Activated naive CD4-positive, alpha-beta T cell treated with anti-CD3 and anti-CD28 coated beads, Interleukin-2, amount 50 U/mL, for 24 hours (primary cell): ENCODE results near the gene ARV1.
"Not testable (repeated sequence)": the region's sequence is repeated elsewhere in the genome, so short reads cannot be mapped to it uniquely, and the experiment has no call there.

ENCODE experiments used
- H3K27ac Mint-ChIP-seq: one replicate; pipeline ENCODE4 v1.8.0; 2021; ENCODE audit warnings: mild to moderate bottlenecking, mixed read lengths
- H3K27me3 Mint-ChIP-seq: one replicate; pipeline ENCODE4 v1.8.0; 2021; ENCODE audit warnings: mixed read lengths
- H3K36me3 Mint-ChIP-seq: one replicate; pipeline ENCODE4 v1.8.0; 2021; ENCODE audit warnings: mixed read lengths
- H3K4me1 Mint-ChIP-seq: one replicate; pipeline ENCODE4 v1.8.0; 2021; ENCODE audit warnings: mixed read lengths
- H3K4me3 Mint-ChIP-seq: one replicate; pipeline ENCODE4 v1.8.0; 2021; ENCODE audit warnings: mild to moderate bottlenecking, mixed read lengths
- H3K9me3 Mint-ChIP-seq: one replicate; pipeline ENCODE4 v1.8.0; 2021; ENCODE audit warnings: mixed read lengths

Gene ARV1

DNA sequence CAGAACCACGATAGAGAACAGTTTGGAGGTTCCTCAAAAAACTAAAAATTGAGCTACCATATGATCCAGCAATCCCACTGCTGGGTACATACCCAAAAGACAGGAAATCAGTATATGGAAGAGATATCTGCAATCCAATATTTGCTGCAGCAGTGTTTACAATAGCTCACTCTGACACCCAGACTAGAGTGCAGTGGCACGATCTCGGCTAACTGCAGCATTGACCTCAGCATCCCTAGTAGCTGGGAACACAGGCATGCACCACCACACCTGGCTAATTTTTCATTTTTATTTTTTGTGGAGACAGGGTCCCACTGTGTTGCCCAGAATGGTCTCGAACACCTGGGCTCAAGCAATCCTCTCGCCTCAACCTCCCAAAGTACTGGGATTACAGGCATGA, 13.4 kb upstream of the ARV1 start:
- Mint-ChIP-seq H3K27ac (no peak overlapping the region), H3K27me3 (no peaks in the 10 kb centered on the region), H3K4me3 (no peak overlapping the region), H3K36me3 (peaks cover 9% of the 10 kb centered on the region), H3K4me1 (peaks cover 62% of the 10 kb centered on the region), H3K9me3 (no peaks in the 10 kb centered on the region)

DNA sequence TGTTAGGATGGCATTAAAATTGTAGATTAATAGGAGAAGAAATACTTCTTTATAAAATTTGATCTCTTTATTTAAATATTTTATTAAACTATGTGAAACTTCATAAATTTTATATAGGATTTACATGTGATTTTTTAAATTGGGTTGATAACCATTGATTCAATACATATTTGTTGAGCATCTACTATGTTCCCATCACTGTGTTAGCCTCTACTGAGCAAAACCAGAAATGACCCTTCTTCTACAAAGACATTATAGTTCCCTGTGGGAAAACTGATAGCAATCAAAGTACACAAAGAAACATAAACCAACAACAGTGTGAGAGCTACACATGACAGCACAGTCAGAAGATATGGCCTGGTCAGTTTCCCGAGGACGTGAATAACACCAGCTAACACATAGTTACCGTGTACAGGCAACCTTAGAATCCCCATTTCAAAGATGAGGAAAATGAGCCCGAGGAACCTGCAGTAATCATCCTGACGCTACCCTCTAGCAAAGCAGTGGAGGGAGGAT, 12.5 kb upstream of the ARV1 start:
- Mint-ChIP-seq H3K4me1 (peaks cover 60% of the 10 kb centered on the region), H3K36me3 (peaks cover 7% of the 10 kb centered on the region), H3K9me3 (no peaks in the 10 kb centered on the region), H3K27ac (no peak overlapping the region), H3K4me3 (no peak overlapping the region), H3K27me3 (no peaks in the 10 kb centered on the region)

DNA sequence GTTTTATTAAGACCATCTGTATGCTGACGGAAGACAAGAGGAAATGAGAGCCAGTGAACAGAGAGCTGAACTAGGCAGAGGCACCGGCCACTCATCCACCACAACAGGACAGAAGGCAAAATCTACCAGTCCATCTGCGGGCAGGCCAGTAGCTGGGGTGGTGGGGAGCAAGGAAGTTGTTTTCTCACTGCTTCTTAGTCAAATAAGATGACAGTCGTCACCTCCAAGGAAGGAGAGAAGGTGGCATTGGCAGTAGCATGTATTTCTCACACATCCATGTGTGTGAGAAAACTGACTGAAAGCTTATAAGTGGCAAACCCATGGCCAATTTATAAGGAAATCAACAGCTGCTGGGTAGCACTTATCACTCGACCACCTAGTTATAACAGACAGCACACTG, 8.5 kb upstream of the ARV1 start:
- Mint-ChIP-seq H3K9me3 (no peaks in the 10 kb centered on the region), H3K27ac (no peak overlapping the region), H3K4me1 (peaks cover 56% of the 10 kb centered on the region), H3K4me3 (no peak overlapping the region), H3K27me3 (no peaks in the 10 kb centered on the region), H3K36me3 (peaks cover 4% of the 10 kb centered on the region)

DNA sequence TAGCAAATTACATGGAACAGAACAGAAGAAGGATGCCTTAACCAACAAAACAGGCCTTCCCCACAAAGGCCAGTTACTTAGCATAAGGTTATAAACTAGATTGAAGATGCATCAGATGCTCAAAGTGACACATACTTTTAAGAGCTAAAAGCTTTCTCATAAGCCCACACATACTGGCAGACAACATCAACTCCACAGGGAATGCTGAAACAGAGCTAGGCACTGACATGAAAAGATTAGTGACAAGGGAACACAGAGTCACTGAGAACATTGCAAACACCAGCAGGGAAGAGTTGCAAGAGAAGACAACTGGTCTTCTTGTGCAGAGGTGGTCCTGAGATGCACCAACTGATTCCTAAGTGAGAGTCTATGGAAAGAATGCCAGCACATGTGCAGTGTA, 7.1 kb upstream of the ARV1 start:
- H3K4me3 Mint-ChIP-seq = peak overlapping the region; percentile 0
- H3K9me3 Mint-ChIP-seq = no peaks in the 10 kb centered on the region
- no peak overlapping the region for H3K27ac Mint-ChIP-seq
- H3K36me3 Mint-ChIP-seq = peaks cover 4% of the 10 kb centered on the region
- peaks cover 62% of the 10 kb centered on the region for H3K4me1 Mint-ChIP-seq
- H3K27me3 Mint-ChIP-seq = no peaks in the 10 kb centered on the region

DNA sequence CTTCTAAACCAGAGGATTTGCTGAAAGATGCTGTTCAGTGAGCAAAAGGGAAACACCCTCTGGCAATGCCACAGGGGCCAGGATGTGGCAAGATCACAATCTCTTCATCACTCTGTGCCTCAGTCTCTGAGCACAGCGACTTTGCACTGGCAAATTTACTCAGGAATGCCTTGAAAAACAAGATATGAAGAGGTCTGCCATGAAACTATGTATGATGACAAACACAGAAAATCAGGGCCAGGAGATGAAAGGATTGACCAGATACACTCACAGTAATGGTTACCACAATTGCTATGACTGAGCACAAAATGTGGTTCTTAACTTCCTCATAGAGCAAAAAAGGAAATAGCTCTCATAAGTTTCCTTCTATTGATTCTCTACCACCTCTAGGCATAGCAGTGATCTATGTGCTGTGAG, 6.0 kb upstream of the ARV1 start:
- H3K27me3 Mint-ChIP-seq = no peaks in the 10 kb centered on the region
- peaks cover 71% of the 10 kb centered on the region for H3K4me1 Mint-ChIP-seq
- H3K36me3 Mint-ChIP-seq = peaks cover 4% of the 10 kb centered on the region
- peak overlapping the region; percentile 79 for H3K4me3 Mint-ChIP-seq
- peak overlapping the region; percentile 74 for H3K27ac Mint-ChIP-seq
- no peaks in the 10 kb centered on the region for H3K9me3 Mint-ChIP-seq

DNA sequence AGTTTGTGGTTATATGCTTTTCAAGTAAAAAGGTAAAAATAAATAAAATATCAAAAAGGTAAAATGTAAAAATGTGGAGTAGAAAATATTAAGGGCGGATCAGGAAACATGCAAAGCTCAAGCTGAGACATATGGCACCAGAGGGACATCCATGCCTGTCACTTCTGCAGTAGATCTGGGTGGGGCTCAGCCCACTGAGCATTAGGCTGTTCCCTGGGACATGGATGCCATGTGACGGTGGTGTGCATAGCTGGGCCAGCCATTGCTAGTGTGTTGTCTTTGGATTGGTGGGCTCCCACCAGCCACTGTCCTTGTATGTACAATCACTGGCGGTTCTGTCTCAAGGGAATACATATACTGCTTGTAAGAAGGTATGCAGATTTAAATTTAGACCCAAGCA, 3.3 kb upstream of the ARV1 start:
- Mint-ChIP-seq H3K36me3 (peaks cover 2% of the 10 kb centered on the region), H3K4me3 (no peak overlapping the region), H3K9me3 (no peaks in the 10 kb centered on the region), H3K4me1 (peaks cover 55% of the 10 kb centered on the region), H3K27me3 (no peaks in the 10 kb centered on the region), H3K27ac (peak overlapping the region; percentile 41)

DNA sequence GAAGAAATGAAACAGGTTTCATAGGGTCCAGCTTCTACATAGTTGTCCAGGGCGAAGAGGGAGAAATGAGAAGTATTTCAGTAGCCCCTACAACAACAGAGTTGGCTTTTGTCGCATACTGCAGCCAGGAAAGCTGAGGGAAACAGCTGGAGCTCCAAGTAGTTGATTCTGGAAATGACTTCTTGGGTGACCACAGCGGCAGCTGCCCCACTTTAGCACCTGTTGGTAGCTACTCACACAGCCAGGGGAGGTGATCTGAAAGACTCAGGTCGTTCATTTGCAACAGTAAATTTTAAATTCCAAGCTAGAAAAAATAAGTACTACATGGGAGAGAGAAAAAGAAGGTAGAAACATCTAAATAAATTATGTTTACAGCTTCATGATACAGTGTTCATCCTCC, 2.5 kb upstream of the ARV1 start:
- peak overlapping the region; percentile 93 for H3K4me3 Mint-ChIP-seq
- peak overlapping the region; percentile 77 for H3K27ac Mint-ChIP-seq
- H3K4me1 Mint-ChIP-seq = peaks cover 52% of the 10 kb centered on the region
- H3K27me3 Mint-ChIP-seq = no peaks in the 10 kb centered on the region
- no peaks in the 10 kb centered on the region for H3K9me3 Mint-ChIP-seq
- H3K36me3 Mint-ChIP-seq = peaks cover 2% of the 10 kb centered on the region

DNA sequence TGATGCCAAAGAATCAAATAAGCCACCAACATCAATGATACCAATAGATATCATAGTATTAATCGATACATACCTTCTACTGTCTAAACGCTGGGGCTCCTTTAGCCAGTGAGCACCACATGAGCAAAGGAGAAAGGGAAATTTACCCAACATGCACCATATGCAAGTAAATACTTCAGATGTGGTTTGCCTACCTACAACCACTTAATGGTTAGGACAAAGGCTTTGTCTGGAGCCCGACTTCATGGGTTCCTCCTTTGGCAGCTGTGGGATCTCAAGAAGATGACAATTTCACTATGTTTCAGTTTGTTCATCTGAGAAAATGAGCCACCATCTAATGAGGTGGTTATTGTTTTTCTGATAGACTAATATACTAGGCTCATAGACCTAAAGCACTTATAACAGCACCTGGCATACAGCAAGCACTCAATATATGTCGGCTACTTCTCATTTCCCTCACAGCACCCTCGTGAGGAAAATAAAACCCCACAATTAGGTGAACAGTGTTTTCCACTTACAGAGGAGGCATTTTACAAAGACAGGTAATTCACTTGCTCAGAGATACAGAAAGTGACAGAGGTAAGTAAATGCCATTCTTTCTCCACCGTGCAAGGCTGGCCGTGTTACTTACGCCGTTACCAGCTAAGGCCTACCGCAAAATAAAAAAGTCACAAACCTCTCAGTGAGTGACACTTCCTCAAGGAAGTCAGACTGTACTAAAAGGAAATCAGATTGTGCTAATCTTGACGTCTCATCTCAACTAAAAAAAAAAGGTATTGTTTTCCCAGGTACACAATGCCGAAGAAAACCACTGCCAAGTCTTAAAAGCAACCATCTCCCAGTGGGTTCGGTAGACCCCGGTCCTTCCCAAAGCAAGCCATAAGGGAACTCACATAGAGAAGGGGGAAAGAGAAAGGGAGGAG, 1.8 kb upstream of the ARV1 start:
- H3K4me1 Mint-ChIP-seq = peaks cover 44% of the 10 kb centered on the region
- peak overlapping the region; percentile 95 for H3K27ac Mint-ChIP-seq
- H3K36me3 Mint-ChIP-seq = peaks cover 2% of the 10 kb centered on the region
- H3K9me3 Mint-ChIP-seq = no peaks in the 10 kb centered on the region
- no peaks in the 10 kb centered on the region for H3K27me3 Mint-ChIP-seq
- peak overlapping the region; percentile 93 for H3K4me3 Mint-ChIP-seq

DNA sequence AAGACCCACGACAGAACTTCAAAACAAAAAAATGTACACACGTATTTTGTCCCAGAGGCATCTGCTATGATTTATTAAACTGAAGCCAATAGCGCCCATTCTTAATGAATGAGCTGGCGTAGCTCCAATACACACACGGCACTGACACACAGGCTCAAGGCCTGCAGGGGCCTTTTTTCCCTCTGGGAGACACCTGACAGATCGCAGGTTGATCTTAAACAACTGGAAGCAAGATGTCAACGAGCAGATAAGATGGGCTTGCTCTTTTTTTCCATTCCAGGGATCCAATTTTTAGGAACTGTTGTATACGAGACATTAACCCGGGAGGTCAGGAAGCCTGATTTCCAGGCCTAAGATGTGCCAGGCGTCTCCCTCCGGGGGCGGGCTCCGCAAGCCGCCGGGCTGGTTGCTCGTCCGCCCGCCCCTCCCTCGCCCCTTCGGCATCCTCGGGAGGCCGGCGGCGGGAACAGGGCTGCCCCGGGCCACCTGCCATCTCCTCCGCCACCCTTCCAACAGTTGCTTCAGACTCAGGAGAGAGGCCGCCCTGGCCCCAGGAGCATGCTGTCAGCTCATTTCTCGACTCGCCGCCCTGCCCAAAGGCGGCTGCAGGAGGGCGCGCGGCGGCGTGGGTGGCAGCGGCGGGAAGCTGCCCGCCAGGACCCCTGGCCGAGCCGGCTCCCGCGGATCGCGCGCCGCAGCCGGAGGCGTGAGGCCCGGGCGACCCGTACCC, 968 bp upstream of the ARV1 start:
- Mint-ChIP-seq H3K4me3 (peak overlapping the region; percentile 93), H3K4me1 (peaks cover 36% of the 10 kb centered on the region), H3K27me3 (no peaks in the 10 kb centered on the region)

DNA sequence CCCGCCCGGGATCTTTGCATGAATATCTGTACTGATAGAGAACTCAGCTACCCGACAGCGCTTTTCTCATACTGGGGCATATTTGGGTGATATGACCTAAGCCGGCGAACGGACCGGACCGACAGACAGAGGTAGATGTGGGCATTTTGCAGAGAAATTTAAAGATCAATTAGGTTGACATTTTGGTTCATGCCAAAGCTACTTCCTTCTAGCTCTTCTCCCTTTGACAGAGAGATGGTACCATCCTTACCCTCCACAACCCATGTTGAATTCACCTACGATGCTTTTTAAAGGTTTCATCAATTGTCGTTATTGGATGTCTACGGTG, 459 bp downstream of the ARV1 start:
- Mint-ChIP-seq H3K4me1 (peaks cover 33% of the 10 kb centered on the region), H3K27me3 (no peaks in the 10 kb centered on the region), H3K36me3 (peaks cover 2% of the 10 kb centered on the region), H3K9me3 (no peaks in the 10 kb centered on the region), H3K27ac (peak overlapping the region; percentile 95), H3K4me3 (no peak overlapping the region)

More for the DNA sequence above, 968 bp upstream of the ARV1 start:
- Mint-ChIP-seq H3K27ac (peak overlapping the region; percentile 95), H3K36me3 (peaks cover 2% of the 10 kb centered on the region), H3K9me3 (no peaks in the 10 kb centered on the region)

DNA sequence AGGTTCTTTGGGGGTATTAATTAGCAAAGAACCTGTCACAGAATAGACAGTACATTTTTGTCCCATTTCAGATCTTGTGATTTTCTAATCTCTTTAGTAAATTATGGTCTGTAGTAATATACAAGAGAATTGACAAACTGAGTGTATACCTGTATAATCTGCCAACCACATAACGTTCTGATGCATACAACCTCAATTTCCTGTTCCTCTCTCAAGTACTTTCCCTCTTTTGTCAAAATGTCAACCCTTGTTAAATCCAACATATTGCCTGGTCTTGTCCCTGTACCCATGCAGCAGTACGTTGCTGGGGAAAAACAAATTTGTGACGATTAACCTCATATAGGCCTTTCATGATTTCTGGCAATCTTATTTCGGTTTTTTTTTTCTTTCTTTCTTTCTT, 1.1 kb downstream of the ARV1 start:
- Mint-ChIP-seq H3K27me3 (no peaks in the 10 kb centered on the region), H3K4me1 (peaks cover 31% of the 10 kb centered on the region), H3K27ac (peak overlapping the region; percentile 95), H3K36me3 (peaks cover 2% of the 10 kb centered on the region), H3K9me3 (no peaks in the 10 kb centered on the region), H3K4me3 (no peak overlapping the region)

DNA sequence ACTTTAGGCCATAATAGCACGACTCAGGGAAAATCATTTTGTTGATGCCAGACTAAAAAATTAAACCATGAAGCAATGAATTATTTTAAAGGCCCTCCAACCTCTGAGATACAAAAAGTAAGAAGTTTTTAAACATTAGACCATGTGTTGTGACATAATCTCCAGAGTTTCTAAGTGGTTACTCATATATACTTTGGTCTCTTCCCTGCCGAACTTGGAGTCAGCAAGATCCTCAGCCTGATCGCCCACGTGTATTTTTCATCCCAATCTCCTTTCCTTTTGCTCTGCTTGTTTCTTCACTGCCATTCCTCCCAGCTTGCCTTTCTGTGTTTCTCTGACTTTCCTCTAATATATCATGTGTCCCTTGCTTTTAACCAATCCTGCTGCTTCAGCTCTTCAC, 3.8 kb downstream of the ARV1 start:
- Mint-ChIP-seq H3K4me3 (no peak overlapping the region), H3K9me3 (no peaks in the 10 kb centered on the region), H3K36me3 (peaks cover 6% of the 10 kb centered on the region), H3K27me3 (no peaks in the 10 kb centered on the region), H3K27ac (no peak overlapping the region), H3K4me1 (peaks cover 30% of the 10 kb centered on the region)

DNA sequence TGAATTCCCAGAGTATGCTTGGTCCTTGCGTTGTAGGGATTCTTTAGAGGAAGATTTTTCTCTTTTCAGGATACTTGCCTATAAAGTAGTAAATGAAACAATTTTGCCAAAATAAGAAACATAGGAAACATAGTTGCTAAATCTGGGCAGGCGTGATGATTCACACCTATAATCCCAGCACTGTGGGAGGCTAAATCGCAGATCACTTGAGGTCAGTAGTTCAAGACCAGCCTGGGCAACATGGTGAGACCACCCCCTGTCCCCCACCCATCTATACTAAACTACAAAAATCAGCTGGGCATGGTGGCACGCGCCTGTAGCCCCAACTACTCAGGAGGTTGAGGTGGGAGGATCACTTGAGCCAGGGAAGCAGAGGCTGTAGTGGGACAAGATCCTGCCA, 4.9 kb downstream of the ARV1 start:
- Mint-ChIP-seq H3K4me3 (no peak overlapping the region), H3K9me3 (no peaks in the 10 kb centered on the region), H3K27ac (no peak overlapping the region), H3K36me3 (peaks cover 5% of the 10 kb centered on the region), H3K27me3 (no peaks in the 10 kb centered on the region), H3K4me1 (peaks cover 30% of the 10 kb centered on the region)

DNA sequence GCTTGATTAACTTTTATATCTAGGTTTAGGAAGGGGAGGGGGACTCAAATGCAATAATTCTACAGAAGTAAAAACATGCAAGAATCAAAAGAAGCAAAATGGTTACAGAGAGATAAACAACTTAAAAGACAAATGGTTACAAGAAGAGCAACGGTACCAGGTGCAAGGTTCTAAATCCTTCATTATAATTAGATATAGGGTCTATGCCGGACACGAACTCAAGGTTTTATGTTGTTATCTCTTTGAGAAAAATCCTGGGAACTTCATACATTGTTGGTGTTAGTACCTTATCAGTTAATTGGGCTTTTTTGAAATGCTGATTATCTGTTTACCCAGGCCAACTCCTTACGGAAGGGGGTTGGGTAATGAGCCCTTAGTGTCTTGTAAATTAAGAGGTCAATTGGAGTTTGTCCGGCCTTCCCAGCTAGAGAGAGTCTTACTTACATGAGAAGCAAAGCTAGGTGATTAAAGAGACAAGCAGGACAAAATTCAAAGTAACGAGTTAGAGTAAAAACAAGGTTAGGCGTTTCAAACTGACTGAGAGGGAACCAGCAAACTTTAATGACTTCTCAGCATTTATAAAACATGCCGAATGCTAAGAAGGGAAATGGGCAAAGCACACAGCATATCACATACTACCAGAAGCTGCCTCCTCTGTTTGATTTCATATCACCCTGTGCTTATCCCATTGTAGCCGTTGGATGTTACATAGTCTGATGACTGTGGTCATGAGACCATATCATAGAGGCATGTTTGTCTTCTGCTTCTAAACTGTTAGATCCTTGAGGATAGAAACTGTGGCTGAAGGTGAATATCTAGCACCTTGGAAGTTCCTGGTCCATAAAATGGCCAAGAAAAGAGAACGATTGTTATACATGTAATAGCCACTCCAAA, 6.0 kb downstream of the ARV1 start:
- H3K27me3 Mint-ChIP-seq, H3K27ac Mint-ChIP-seq, H3K9me3 Mint-ChIP-seq, H3K4me3 Mint-ChIP-seq, H3K36me3 Mint-ChIP-seq: not testable (repeated sequence)
- peaks cover 32% of the 10 kb centered on the region for H3K4me1 Mint-ChIP-seq

DNA sequence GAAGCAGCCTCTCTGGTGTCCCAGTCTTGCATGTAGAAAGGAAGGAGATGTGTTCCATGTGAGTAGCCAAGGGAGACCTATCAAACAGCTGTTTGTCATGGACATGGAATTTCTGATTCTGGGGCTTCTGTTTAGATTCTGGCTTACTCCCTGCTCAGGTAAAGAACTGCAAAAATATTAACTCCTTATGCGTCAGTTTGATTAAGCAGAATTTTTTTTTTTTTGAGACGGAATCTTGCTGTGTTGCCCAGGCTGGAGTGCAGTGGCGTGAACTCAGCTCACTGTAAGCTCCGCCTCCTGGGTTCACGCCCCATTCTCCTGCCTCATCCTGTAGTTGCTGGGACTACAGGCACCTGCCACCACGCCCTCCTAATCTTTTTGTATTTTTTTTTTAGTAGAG, 6.8 kb downstream of the ARV1 start:
- peaks cover 33% of the 10 kb centered on the region for H3K4me1 Mint-ChIP-seq
- no peak overlapping the region for H3K4me3 Mint-ChIP-seq
- no peaks in the 10 kb centered on the region for H3K9me3 Mint-ChIP-seq
- H3K36me3 Mint-ChIP-seq = peaks cover 5% of the 10 kb centered on the region
- H3K27me3 Mint-ChIP-seq = no peaks in the 10 kb centered on the region
- no peak overlapping the region for H3K27ac Mint-ChIP-seq
